K562 (cell line): ENCODE data around the gene BTRC. TPM values are rescaled to one million over a fixed set of nuclear protein-coding genes. Genes with fewer than 3 reads are reported as not detected.

ENCODE experiments used
- C11orf30 ChIP-seq: fragments of 450-650 bp; IDR thresholded peaks from 2 replicates; pipeline ENCODE4 v1.6.1; 2016; ENCODE audit warnings: low read depth, mild to moderate bottlenecking
- CBFA2T2 ChIP-seq: fragments of 450-650 bp; conservative IDR thresholded peaks from 2 replicates; pipeline ENCODE4 v1.6.1; 2017; ENCODE audit warnings: mild to moderate bottlenecking
- FUS ChIP-seq: fragments of 200-400 bp; formaldehyde crosslinking; optimal IDR thresholded peaks from 2 replicates; pipeline ENCODE3; 2017; ENCODE audit warnings: low read depth, low read length
- GTF3C2 ChIP-seq: IDR thresholded peaks from 3 replicates; pipeline ENCODE4 v1.6.1; 2011; ENCODE audit warnings: borderline replicate concordance, mild to moderate bottlenecking, moderate library complexity; ENCODE audit not compliant: insufficient read length; ENCODE audit errors: extremely low read depth
- JUND ChIP-seq, 2 experiments: IDR thresholded peaks; 2 replicates in 1 of 2; 3 replicates in 1 of 2; pipeline ENCODE4 v1.6.1; 2011; ENCODE audit warnings: borderline replicate concordance in 2 of 2, low read depth in 2 of 2, low read length in 2 of 2, improper control_type of control experiment in 1 of 2, missing biosample characterization in 1 of 2, missing genetic modification characterization in 1 of 2, missing genetic modification reagents in 1 of 2
- KLF10 ChIP-seq: fragments of 250-450 bp; sonication (Bioruptor Pico); IDR thresholded peaks from 2 replicates; pipeline ENCODE4 v1.6.1; 2021; ENCODE audit warnings: matching md5 sums
- NCOR1 ChIP-seq: fragments of 450-650 bp; IDR thresholded peaks from 2 replicates; pipeline ENCODE4 v1.6.1; 2016; ENCODE audit warnings: mild to moderate bottlenecking, moderate library complexity
- NR4A1 ChIP-seq, 2 experiments: fragments of 250-450 bp in 1 of 2; fragments of 450-650 bp in 1 of 2; sonication (Bioruptor Pico) in 1 of 2; IDR thresholded peaks; 2 replicates each; pipeline versions ENCODE4 v1.4.0 to v1.6.1; 2016 to 2020; ENCODE audit warnings: mild to moderate bottlenecking in 2 of 2, missing compliant biosample characterization in 1 of 2, missing genetic modification characterization in 1 of 2, moderate library complexity in 1 of 2
- RBM14 ChIP-seq: fragments of 200-400 bp; formaldehyde crosslinking; IDR thresholded peaks from 2 replicates; pipeline ENCODE4 v1.6.1; 2018; ENCODE audit warnings: low read depth, mild to moderate bottlenecking, low read length, moderate library complexity, borderline replicate concordance; ENCODE audit not compliant: insufficient read depth
- RFX7 ChIP-seq: fragments of 250-450 bp; sonication (Bioruptor Pico); IDR thresholded peaks from 2 replicates; pipeline ENCODE4 v1.5.1; 2021; ENCODE audit warnings: mild to moderate bottlenecking
- SIN3B ChIP-seq: fragments of 450-650 bp; IDR thresholded peaks from 2 replicates; pipeline ENCODE4 v1.6.1; 2017; ENCODE audit warnings: low read depth, mild to moderate bottlenecking, moderate library complexity
- SP1 ChIP-seq: sonication (generic); formaldehyde crosslinking; IDR thresholded peaks from 2 replicates; pipeline ENCODE4 v1.8.1; 2022; ENCODE audit warnings: mild to moderate bottlenecking, missing genetic modification reagents
- TEAD4 ChIP-seq, 2 experiments: sonication (generic) in 1 of 2; formaldehyde crosslinking in 1 of 2; IDR thresholded peaks; 2 replicates each; pipeline versions ENCODE4 v1.6.1 to v1.8.0; 2012 to 2022; ENCODE audit warnings: borderline replicate concordance in 1 of 2, inconsistent platforms in 1 of 2, low read length in 1 of 2, mild to moderate bottlenecking in 1 of 2, missing genetic modification reagents in 1 of 2
- TFE3 ChIP-seq: fragments of 450-650 bp; formaldehyde crosslinking; IDR thresholded peaks from 2 replicates; pipeline ENCODE4 v1.4.0; 2020; ENCODE audit warnings: mild to moderate bottlenecking, mixed read lengths
- THRAP3 ChIP-seq: fragments of 450-650 bp; IDR thresholded peaks from 2 replicates; pipeline ENCODE4 v1.6.1; 2016; ENCODE audit warnings: mild to moderate bottlenecking, inconsistent platforms, borderline replicate concordance
- ZBED1 ChIP-seq: IDR thresholded peaks from 2 replicates; pipeline ENCODE4 v1.6.1; 2014
- ZC3H4 ChIP-seq: sonication (generic); formaldehyde crosslinking; IDR thresholded peaks from 2 replicates; pipeline ENCODE4 v1.9.0; 2021; ENCODE audit warnings: missing genetic modification reagents, borderline replicate concordance
- ZNF23 ChIP-seq: fragments of 250-450 bp; sonication (Bioruptor Pico); IDR thresholded peaks from 2 replicates; pipeline ENCODE4 v1.4.0; 2020; ENCODE audit warnings: mild to moderate bottlenecking
- ZNF324 ChIP-seq: fragments of 250-450 bp; sonication (Bioruptor Pico); IDR thresholded peaks from 2 replicates; pipeline ENCODE4 v1.4.0; 2020; ENCODE audit warnings: mild to moderate bottlenecking
- ZNF551 ChIP-seq: fragments of 250-450 bp; sonication (Bioruptor Pico); IDR thresholded peaks from 2 replicates; pipeline ENCODE4 v1.5.0; 2021; ENCODE audit warnings: mild to moderate bottlenecking, moderate library complexity
- polyA plus RNA-seq, 8 experiments: library from polyadenylated mRNA; depleted of rRNA in 4 of 8; stranded (reverse) in 5 of 8; unstranded in 3 of 8; fragments of >200 nt; fragmentation: Nextera tagmentation in 2 of 8; fragmentation: Illumina TruSeq in 1 of 8; extraction: Ambion mirVana in 2 of 8; extraction: Trizol in 1 of 8; gene quantifications; 2 replicates each; pipeline versions ENCODE4 v1.2.1 to v1.2.3, GENCODE V29; 2011 to 2014; ENCODE audit warnings: inconsistent platforms in 1 of 8, missing spikeins in 1 of 8
- total RNA-seq, 7 experiments: library from RNA; depleted of rRNA in 6 of 7; stranded (reverse); fragments of >200 nt in 6 of 7; fragmentation: Illumina TruSeq in 2 of 7; extraction: Trizol in 2 of 7; gene quantifications; 2 replicates each; pipeline versions ENCODE4 v1.2.1 to v1.2.3, GENCODE V29; 2011 to 2021; ENCODE audit warnings: low replicate concordance in 1 of 7
- TF ChIP-seq, protein P1 (sequence below): sonication (generic); formaldehyde crosslinking; IDR thresholded peaks from 2 replicates; pipeline ENCODE4 v1.8.1; 2022; ENCODE audit warnings: missing genetic modification reagents

The BTRC gene
- total and polyA plus RNA-seq, 9 of the 15 experiments (the other 6 are each of a cell fraction or from before 2014, with no cell fraction given) = 1.6 to 15.4 (median 7.0) TPM

DNA sequence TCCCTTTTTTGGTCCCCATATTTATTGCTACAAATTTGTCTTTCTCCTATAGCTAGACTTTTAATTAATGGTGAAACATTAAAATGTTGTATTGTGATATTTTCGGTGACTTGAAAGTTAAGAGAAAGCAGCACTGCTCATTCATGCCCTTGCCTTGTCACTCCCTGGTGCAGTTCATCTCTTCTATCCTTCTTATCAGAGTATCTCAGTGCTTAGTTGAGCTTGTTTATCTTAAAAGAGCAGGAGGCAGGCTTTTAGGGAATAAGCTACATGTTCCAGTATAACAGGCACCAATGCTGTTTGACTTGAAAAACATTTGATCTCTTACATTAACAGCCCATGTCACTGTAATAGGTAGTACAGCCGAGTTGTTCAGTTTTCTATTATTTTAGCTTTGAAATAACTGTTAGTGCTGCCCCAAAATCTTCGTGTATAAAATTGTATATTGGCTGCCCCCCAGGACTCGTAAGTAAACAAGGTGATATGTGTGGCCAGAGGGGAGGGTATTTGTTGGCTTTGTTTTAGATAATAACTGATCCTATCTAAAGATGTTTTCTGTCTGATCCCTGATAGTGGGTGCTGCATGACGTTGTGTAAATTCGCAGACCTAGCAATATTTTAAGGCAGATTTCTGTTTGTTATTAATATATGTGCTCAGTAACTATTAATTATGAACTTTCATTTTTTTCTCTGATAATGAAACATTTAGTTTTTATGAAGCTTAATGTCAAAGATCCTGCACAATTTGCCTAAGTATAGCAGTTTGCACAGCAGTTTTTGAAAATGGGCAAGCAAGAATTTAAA, 96.5 kb downstream of the BTRC start (continued):
- no peak for TF ChIP-seq ZC3H4 (CRISPR knock-in tag)
- peak; percentile 69 for TF ChIP-seq CBFA2T2
- TF ChIP-seq KLF10 = no peak
- no peak for TF ChIP-seq FUS
- TF ChIP-seq, protein P1, sequence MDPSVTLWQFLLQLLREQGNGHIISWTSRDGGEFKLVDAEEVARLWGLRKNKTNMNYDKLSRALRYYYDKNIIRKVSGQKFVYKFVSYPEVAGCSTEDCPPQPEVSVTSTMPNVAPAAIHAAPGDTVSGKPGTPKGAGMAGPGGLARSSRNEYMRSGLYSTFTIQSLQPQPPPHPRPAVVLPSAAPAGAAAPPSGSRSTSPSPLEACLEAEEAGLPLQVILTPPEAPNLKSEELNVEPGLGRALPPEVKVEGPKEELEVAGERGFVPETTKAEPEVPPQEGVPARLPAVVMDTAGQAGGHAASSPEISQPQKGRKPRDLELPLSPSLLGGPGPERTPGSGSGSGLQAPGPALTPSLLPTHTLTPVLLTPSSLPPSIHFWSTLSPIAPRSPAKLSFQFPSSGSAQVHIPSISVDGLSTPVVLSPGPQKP = no peak
- no peak for TF ChIP-seq ZNF551 (CRISPR knock-in tag)
- no peak for TF ChIP-seq ZNF23 (CRISPR knock-in tag)
- TF ChIP-seq RFX7 = no peak
- TF ChIP-seq SP1 (CRISPR knock-in tag) = no peak
- TF ChIP-seq C11orf30 = peak; percentile 47
- no peak for TF ChIP-seq ZBED1
- peak; percentile 83 for TF ChIP-seq TEAD4 (IDR thresholded peaks at IDR 0.05; ENCODE audit: low read length)
- TF ChIP-seq TEAD4 (CRISPR knock-in tag; IDR thresholded peaks at IDR 0.05; ENCODE audit: borderline replicate concordance) = no peak
- no peak for TF ChIP-seq ZNF324 (CRISPR knock-in tag)
- TF ChIP-seq GTF3C2 = no peak
- no peak for TF ChIP-seq SIN3B
- TF ChIP-seq JUND (IDR thresholded peaks at IDR 0.05; ENCODE audit: borderline replicate concordance, low read depth, low read length) = peak; percentile 29; the same call in 1 of the 2 replicates
- TF ChIP-seq JUND (tag; IDR thresholded peaks at IDR 0.05; ENCODE audit: borderline replicate concordance, low read depth, low read length) = no peak
- no peak for TF ChIP-seq TFE3
- peak; percentile 67 for TF ChIP-seq NCOR1
- no peak for TF ChIP-seq RBM14
- no peak for TF ChIP-seq NR4A1 (CRISPR knock-in tag; IDR thresholded peaks at IDR 0.05)
- TF ChIP-seq NR4A1 (tag; IDR thresholded peaks at IDR 0.05) = no peak
- TF ChIP-seq THRAP3 = no peak
